D721Med (cell line): ENCODE data around the gene SH2D1A.
"Not testable (repeated sequence)": the region's sequence is repeated elsewhere in the genome, so short reads cannot be mapped to it uniquely, and the experiment has no call there.

Experiments
- DNase-seq: peaks from one replicate; pipeline ENCODE4 v3.0.0; 2011; ENCODE audit warnings: low spot score; ENCODE audit not compliant: insufficient read length
- FAIRE-seq: peaks from 2 replicates; lab custom pipeline; 2011; peaks lifted over from hg19 to GRCh38; lab: Jason Lieb, UNC
- CTCF ChIP-seq: IDR thresholded peaks from 2 replicates; pipeline ENCODE4 v1.5.1; 2012; ENCODE audit warnings: mild to moderate bottlenecking, control low read depth; ENCODE audit not compliant: insufficient read depth; ENCODE audit errors: missing control alignments

The SH2D1A gene

GRCh38 chrX:124346117-124346876 lies at the start of gene SH2D1A:
SH2D1A (plus strand) TSS chrX:124346563; CDS start chrX:124346643, 80 bp downstream.
- FAIRE-seq: no peak
- no peak for DNase-seq
- TF ChIP-seq CTCF: no peak

DNA sequence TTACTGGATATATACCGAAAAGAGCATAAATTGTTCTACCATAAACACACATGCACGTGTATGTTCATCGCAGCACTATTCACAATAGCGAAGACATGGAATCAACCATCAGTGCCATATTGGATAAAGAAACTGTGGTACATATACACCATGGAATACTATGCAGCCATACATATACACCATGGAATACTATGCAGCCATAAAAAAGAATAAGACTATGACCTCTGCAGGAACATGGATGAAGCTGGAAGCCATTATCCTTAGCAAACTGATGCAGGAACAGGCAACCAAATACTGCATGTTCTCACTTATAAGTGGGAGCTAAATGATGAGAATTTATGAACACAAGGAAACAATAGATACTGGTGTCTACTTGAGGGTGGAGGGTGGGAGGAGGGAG lies 47.0 kb upstream of the SH2D1A start:
- not testable (repeated sequence) for FAIRE-seq, DNase-seq

DNA sequence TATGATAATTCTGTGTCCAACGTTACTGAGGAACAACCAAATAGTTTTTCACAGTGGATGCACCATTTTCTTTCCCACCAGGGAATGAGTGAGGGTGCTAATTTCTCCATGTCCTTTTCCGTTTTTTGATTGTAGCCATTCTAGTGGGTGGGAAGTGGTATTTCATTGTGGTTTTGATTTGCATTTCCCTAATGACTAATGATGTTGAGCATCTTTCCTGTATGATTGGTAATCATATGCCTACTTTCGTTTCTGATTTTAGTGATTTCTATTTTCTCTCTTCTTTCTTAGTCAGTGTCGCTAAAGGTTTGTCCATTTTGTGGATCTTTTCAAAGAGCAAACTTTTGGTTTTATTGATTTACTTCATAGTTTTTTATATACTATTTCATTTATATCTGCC lies 46.0 kb upstream of the SH2D1A start:
- FAIRE-seq (no peak), DNase-seq (no peak)
- no peak for TF ChIP-seq CTCF

DNA sequence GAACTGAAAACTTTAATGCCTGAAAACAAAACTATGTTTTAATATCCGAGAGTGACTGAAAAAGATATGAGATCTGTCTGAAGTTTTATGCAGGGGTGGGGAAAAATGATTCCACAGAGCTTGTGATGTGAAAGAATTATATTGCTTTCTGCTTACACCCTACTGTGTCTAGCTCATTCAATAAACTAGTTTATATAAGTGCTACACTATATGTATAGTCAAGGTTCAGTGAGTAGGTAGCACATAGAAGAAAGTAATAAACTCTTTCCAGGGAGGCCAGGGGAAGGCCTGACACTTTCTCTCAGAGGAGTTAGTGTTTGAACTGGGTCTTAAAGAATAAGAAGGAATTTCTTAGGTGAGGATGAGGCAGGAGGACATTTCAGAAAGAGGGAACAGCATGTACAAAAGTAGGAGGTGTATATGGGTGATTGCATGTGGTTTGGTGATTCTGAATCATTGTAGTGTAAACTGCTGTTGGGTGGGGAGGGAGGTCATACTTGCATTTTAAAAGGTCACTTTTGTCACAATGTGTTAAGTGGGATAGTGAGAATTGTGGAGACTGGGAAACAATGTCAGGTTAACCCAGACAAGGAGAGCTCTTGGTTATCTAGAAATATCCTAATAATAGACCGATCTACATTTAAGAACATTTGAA lies 39.0 kb upstream of the SH2D1A start:
- TF ChIP-seq CTCF: no peak
- no peak for DNase-seq
- no peak for FAIRE-seq

- TF ChIP-seq CTCF: no peak
- FAIRE-seq: no peak
These were observed 20.6 kb upstream of the SH2D1A start for GRCh38 chrX:124325732-124326131.

GRCh38 chrX:124328765-124329164 lies 17.6 kb upstream of the SH2D1A start:
- DNase-seq: no peak
- no peak for TF ChIP-seq CTCF
- FAIRE-seq: no peak

More at GRCh38 chrX:124325732-124326131, 20.6 kb upstream of the SH2D1A start:
- no peak for DNase-seq

- no peak for TF ChIP-seq CTCF
- FAIRE-seq: no peak
These were observed 13.6 kb upstream of the SH2D1A start, which contains the start of gene TEX13D for GRCh38 chrX:124332481-124333424. TEX13D (plus strand) TSS chrX:124332660; CDS start chrX:124332918, 258 bp downstream.

More at GRCh38 chrX:124332481-124333424, 13.6 kb upstream of the SH2D1A start, which contains the start of gene TEX13D:
- no peak for DNase-seq
